ENCODE measurements around the gene SLC66A3. TPM values are rescaled to one million over a fixed set of nuclear protein-coding genes. Genes with fewer than 3 reads are reported as not detected.

The SLC66A3 gene
- total and polyA plus RNA-seq, 11 donors, result 4.7 to 19.5 (median 8.0) TPM

GRCh38 chr2:11179196-11179595 lies 23.9 kb downstream of the SLC66A3 start:
- Histone ChIP-seq H3K9me3 (no peaks in the 10 kb centered on the region), H3K27me3 (no peaks in the 10 kb centered on the region), H3K4me1 (peaks cover 0 to 24% (median 0%) of the 10 kb centered on the region in 12 donors), H3K4me3 (no peak overlapping the region), H3K27ac (no peak overlapping the region), H3K36me3 (peaks cover 0 to 68% (median 47%) of the 10 kb centered on the region in 9 donors)
- 82 to 94% (median 84%) methylated on average over 4 of the region's 4 CpGs for WGBS, 4 donors
- DNase-seq, result no peak
- TF ChIP-seq CTCF (IDR thresholded peaks at IDR 0.05), result no peak
- TF ChIP-seq POLR2A (IDR thresholded peaks at IDR 0.05), result no peak
- intact Hi-C loops (cut with DNase I), result no loop called here
- ATAC-seq, result no peak

- H3K9me3 ChIP-seq, result no peaks in the 10 kb centered on the region
- no peak overlapping the region for H3K4me3 ChIP-seq
- H3K4me1 ChIP-seq, result peaks cover 0 to 17% (median 0%) of the 10 kb centered on the region in 12 donors
- TF ChIP-seq CTCF (IDR thresholded peaks at IDR 0.05), result no peak
- no peak for TF ChIP-seq POLR2A (IDR thresholded peaks at IDR 0.05)
- ATAC-seq (no peak), DNase-seq (no peak)
- peaks cover 0 to 75% (median 49%) of the 10 kb centered on the region in 9 donors for H3K36me3 ChIP-seq
- 92 to 97% (median 93%) methylated on average over 4 of the region's 4 CpGs for WGBS, 4 donors
- H3K27ac ChIP-seq, result no peak overlapping the region
- H3K27me3 ChIP-seq, result no peaks in the 10 kb centered on the region
- intact Hi-C loops (cut with DNase I), result no loop called here
Observed at GRCh38 chr2:11179899-11180298, 24.6 kb downstream of the SLC66A3 start.

- Histone ChIP-seq H3K4me3 (no peak overlapping the region), H3K27me3 (no peaks in the 10 kb centered on the region), H3K4me1 (peaks cover 0 to 10% (median 0%) of the 10 kb centered on the region in 12 donors), H3K36me3 (peaks cover 0 to 83% (median 56%) of the 10 kb centered on the region in 9 donors), H3K9me3 (no peaks in the 10 kb centered on the region), H3K27ac (no peak overlapping the region)
- 86 to 93% (median 89%) methylated on average over 6 of the region's 6 CpGs for WGBS, 4 donors
- no peak for ATAC-seq
- intact Hi-C loops (cut with DNase I), result no loop called here
- no peak for TF ChIP-seq CTCF (IDR thresholded peaks at IDR 0.05)
- TF ChIP-seq POLR2A (IDR thresholded peaks at IDR 0.05), result no peak
- DNase-seq, result no peak
Observed at GRCh38 chr2:11180653-11181052, 25.4 kb downstream of the SLC66A3 start.

GRCh38 chr2:11182951-11183350 lies 27.7 kb downstream of the SLC66A3 start:
- no peak overlapping the region for H3K27ac ChIP-seq
- WGBS, 4 donors, result 94 to 98% (median 97%) methylated on average over 2 of the region's 2 CpGs
- no peak overlapping the region for H3K4me3 ChIP-seq
- ATAC-seq (no peak), DNase-seq (no peak)
- TF ChIP-seq POLR2A (IDR thresholded peaks at IDR 0.05), result no peak
- TF ChIP-seq CTCF (IDR thresholded peaks at IDR 0.05), result no peak
- H3K4me1 ChIP-seq, result peaks cover 0 to 9% (median 0%) of the 10 kb centered on the region in 12 donors
- no peaks in the 10 kb centered on the region for H3K27me3 ChIP-seq
- H3K9me3 ChIP-seq, result no peaks in the 10 kb centered on the region
- peaks cover 0 to 93% (median 68%) of the 10 kb centered on the region in 9 donors for H3K36me3 ChIP-seq
- intact Hi-C loops (cut with DNase I), result no loop called here
